ENCODE results near the gene WNT7A.

WNT7A gene

GRCh38 chr3:13795816-13796215, 84.1 kb downstream of the WNT7A start:
- TF ChIP-seq CTCF (conservative IDR thresholded peaks at IDR 0.05; ENCODE audit: low read depth), result no peak
- no peak overlapping the region for H3K27ac ChIP-seq
- DNase-seq (ENCODE audit: low spot score), result no peak
- ChIA-PET CTCF (no interaction called here), POLR2A (ENCODE audit: low non-redundant PET) (no interaction called here)

- POLR2A ChIA-PET (ENCODE audit: low non-redundant PET), result no interaction called here
- no peak for DNase-seq (ENCODE audit: low spot score)
- CTCF ChIA-PET, result interaction anchor here (1.6 kb wide), 1 partner anchor 23 kb away, joined by 3 read pairs; no protein-coding TSS in a partner anchor
- TF ChIP-seq CTCF (conservative IDR thresholded peaks at IDR 0.05; ENCODE audit: low read depth), result no peak
- no peak overlapping the region for H3K27ac ChIP-seq
Measured at GRCh38 chr3:13794322-13794721, 85.5 kb downstream of the WNT7A start.

GRCh38 chr3:13793451-13793850, 86.4 kb downstream of the WNT7A start:
- POLR2A ChIA-PET (ENCODE audit: low non-redundant PET), result no interaction called here
- no peak for DNase-seq (ENCODE audit: low spot score)
- CTCF ChIA-PET, result interaction anchor here (1.6 kb wide), 1 partner anchor 22 kb away, joined by 3 read pairs; no protein-coding TSS in a partner anchor
- no peak overlapping the region for H3K27ac ChIP-seq
- no peak for TF ChIP-seq CTCF (conservative IDR thresholded peaks at IDR 0.05; ENCODE audit: low read depth)

GRCh38 chr3:13792512-13793371, 87.1 kb downstream of the WNT7A start:
- no peak for DNase-seq (ENCODE audit: low spot score)
- TF ChIP-seq CTCF (conservative IDR thresholded peaks at IDR 0.05; ENCODE audit: low read depth), result no peak
- ChIA-PET POLR2A (ENCODE audit: low non-redundant PET) (no interaction called here), CTCF (interaction anchor here (1.6 kb wide), 1 partner anchor 21 kb away, joined by 3 read pairs; no protein-coding TSS in a partner anchor)
- no peak overlapping the region for H3K27ac ChIP-seq

- no peak for TF ChIP-seq CTCF (conservative IDR thresholded peaks at IDR 0.05; ENCODE audit: low read depth)
- POLR2A ChIA-PET (ENCODE audit: low non-redundant PET), result no interaction called here
- no peak for DNase-seq (ENCODE audit: low spot score)
- H3K27ac ChIP-seq, result no peak overlapping the region
- CTCF ChIA-PET, result no interaction called here
Measured at GRCh38 chr3:13792051-13792490, 87.8 kb downstream of the WNT7A start.

- no peak for TF ChIP-seq CTCF (conservative IDR thresholded peaks at IDR 0.05; ENCODE audit: low read depth)
- no peak overlapping the region for H3K27ac ChIP-seq
- no peak for DNase-seq (ENCODE audit: low spot score)
- POLR2A ChIA-PET (ENCODE audit: low non-redundant PET), result no interaction called here
- CTCF ChIA-PET, result no interaction called here
Measured at GRCh38 chr3:13791198-13792050, 88.4 kb downstream of the WNT7A start.

Data from RWPE1 (cell line).